IPS DF 6.9 (cell line): ENCODE measurements around the gene CHMP4A.

ENCODE experiments used
- DNase-seq: peaks from one replicate; pipeline ENCODE4 v3.0.0-alpha.2; 2013; ENCODE audit warnings: low read depth, low spot score
- H3K27ac ChIP-seq: one replicate; pipeline ENCODE4 v1.5.1; 2013; ENCODE audit warnings: low read length, control low read depth
- H3K27me3 ChIP-seq: 2 replicates; pipeline ENCODE4 v1.6.1; 2013; ENCODE audit warnings: mild to moderate bottlenecking, low read length; ENCODE audit not compliant: control insufficient read depth, insufficient read depth
- H3K36me3 ChIP-seq: 2 replicates; pipeline ENCODE4 v1.6.1; 2013; ENCODE audit warnings: low read length; ENCODE audit not compliant: control insufficient read depth, insufficient read depth
- H3K4me1 ChIP-seq: 2 replicates; pipeline ENCODE4 v1.6.1; 2013; ENCODE audit warnings: low read length; ENCODE audit not compliant: control insufficient read depth, insufficient read depth
- H3K4me3 ChIP-seq: 2 replicates; pipeline ENCODE4 v1.5.1; 2013; ENCODE audit warnings: mild to moderate bottlenecking, low read length
- H3K9me3 ChIP-seq: 2 replicates; pipeline ENCODE4 v1.6.1; 2013; ENCODE audit warnings: low read length, inconsistent platforms; ENCODE audit not compliant: control insufficient read depth, insufficient read depth
- WGBS: extraction: QIAGEN DNeasy Blood & Tissue Kit; methylation state at CpG from one replicate; pipeline ENCODE4 v1.1.7; 2013; ENCODE audit warnings: mixed read lengths, missing lambda C conversion rate; ENCODE audit not compliant: insufficient read length, insufficient coverage; 5-methylcytosine and 5-hydroxymethylcytosine counted together

The CHMP4A gene

DNA sequence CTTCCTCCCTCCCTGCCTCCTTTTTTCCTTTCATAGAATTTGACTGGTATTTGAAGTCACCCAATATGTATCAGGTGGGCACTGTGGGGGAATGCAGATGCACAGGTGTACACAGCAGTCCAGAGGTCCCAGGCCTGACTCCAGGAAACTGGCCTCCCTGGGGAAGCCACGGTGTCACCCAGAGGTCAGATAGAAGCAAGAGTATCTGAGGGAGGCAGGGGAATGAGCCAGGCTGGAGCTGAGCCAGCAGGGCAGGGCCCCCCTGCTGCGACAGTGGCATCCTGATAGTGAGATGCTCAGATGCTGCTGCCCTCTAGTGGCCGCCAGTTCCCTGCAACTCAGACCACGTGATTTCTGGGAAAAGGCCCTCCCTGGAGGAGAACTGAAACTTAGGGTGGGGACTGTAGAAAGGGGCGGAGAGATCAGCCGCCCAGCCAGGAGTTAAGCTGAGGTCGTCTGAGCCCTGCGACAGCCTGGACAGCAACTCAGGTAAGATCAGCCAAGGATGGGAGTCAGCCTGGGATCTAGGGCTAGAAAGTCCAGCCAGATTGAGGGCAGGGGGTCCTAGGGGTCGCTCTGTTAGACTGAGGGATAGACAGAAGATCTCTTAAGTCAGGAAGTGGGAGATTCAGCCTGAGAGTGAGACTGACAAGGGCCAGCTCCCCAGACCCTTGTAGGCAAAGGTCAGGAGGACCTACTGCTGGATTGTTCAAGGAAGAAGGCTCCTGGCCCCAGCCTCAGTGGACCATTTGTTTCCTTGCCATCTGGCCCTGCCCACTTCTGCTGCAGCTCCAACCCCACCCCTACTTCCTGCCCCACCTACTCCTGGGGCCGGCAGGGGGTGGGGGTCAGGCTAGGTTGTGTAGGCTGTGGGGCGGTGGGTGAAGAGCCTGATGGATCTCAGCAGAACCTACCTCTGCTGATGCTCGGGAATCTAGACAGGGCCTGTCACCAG, 52.2 kb downstream of the CHMP4A start, which contains the start of gene IRF9:
Gene IRF9, plus strand, starts transcription at position 416 of the 955 bp plus-strand sequence. CDS start 880 bp downstream, outside the sequence.
- 0 out of 2 replicates have a peak within 1 kb of the TSS, but pooled peaks have one; percentile 4 for H3K4me3 ChIP-seq
- H3K9me3 ChIP-seq, result no peaks in the 10 kb centered on the region
- H3K36me3 ChIP-seq, result peaks cover 31% of the 10 kb centered on the region
- no peak within 1 kb of the TSS for H3K27ac ChIP-seq
- no CpG with 5 or more reads among the region's 12 CpGs for WGBS
- H3K27me3 ChIP-seq, result no peaks in the 10 kb centered on the region
- DNase-seq, result peak; percentile 99
- no peaks in the 10 kb centered on the region for H3K4me1 ChIP-seq

DNA sequence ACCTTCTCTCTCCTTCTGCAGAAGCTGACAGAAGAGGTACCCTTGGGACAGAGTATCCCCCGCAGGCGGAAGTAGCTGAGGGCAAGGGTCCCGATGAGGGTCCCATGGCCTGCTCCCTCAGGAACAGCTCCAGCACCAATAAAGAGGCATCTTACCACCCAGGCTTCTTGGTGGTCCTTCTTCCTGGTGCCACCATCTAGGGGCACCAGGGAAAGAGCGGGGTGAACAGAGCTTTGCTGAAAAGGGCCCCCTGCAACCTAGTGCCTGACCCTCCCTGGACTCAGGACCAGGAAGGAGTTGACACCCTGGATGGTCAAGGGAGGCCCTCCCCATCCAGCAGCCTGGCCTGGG, 52.8 kb downstream of the CHMP4A start:
- no peak overlapping the region for H3K4me3 ChIP-seq
- no CpG with 5 or more reads among the region's 4 CpGs for WGBS
- H3K27ac ChIP-seq, result no peak overlapping the region
- no peaks in the 10 kb centered on the region for H3K4me1 ChIP-seq
- peaks cover 34% of the 10 kb centered on the region for H3K36me3 ChIP-seq
- no peaks in the 10 kb centered on the region for H3K9me3 ChIP-seq
- no peak for DNase-seq
- no peaks in the 10 kb centered on the region for H3K27me3 ChIP-seq

DNA sequence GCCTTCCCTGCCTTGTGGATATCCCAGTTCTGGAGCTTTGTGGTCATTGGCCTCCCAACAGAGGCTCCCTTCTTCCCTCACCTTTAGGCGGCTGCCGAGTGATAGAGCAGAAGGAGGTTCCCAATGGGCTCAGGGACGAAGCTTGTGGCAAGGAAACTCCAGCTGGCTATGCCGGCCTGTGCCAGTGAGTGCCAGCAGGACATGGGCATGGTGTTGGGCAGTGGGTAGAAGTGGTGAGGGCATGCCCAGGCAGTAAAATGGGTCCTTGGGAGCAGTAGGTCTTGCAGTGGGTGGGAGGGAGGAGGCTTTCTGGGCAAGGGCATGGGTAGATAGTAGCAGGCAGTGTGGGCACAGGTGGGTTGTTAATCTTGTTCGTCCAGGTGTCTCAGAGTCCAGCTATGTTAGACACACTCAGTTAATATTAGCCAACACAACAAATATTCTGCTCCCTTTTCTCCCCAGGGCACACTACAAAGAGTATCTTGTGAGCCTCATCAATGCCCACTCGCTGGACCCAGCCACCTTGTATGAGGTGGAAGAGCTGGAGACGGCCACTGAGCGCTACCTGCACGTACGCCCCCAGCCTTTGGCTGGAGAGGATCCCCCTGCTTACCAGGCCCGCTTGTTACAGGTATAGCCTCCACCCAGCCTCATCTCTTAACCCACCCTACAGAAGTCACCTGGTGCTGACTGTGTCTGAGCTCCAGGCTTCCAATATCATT, 53.4 kb downstream of the CHMP4A start:
- H3K36me3 ChIP-seq, result peaks cover 37% of the 10 kb centered on the region
- WGBS, result no CpG with 5 or more reads among the region's 11 CpGs

More for the DNA sequence above, 53.4 kb downstream of the CHMP4A start:
- H3K27ac ChIP-seq, result no peak overlapping the region
- DNase-seq, result no peak
- H3K9me3 ChIP-seq, result no peaks in the 10 kb centered on the region
- no peak overlapping the region for H3K4me3 ChIP-seq
- H3K4me1 ChIP-seq, result no peaks in the 10 kb centered on the region
- no peaks in the 10 kb centered on the region for H3K27me3 ChIP-seq
